SW480 (cell line): ENCODE measurements around the gene CCM2.
"Not testable (repeated sequence)": the region's sequence is repeated elsewhere in the genome, so short reads cannot be mapped to it uniquely, and the experiment has no call there.

Source experiments
- DNase-seq: peaks from one replicate; pipeline ENCODE4 v3.0.0-alpha.2; 2016; ENCODE audit warnings: low spot score

The CCM2 gene

GRCh38 chr7:45034710-45035109, 34.7 kb downstream of the CCM2 start:
- not testable (repeated sequence) for DNase-seq

GRCh38 chr7:45035371-45035770, 35.4 kb downstream of the CCM2 start:
- DNase-seq = no peak

GRCh38 chr7:45035893-45036292, 35.9 kb downstream of the CCM2 start:
- DNase-seq = no peak

GRCh38 chr7:45036317-45036716, 36.3 kb downstream of the CCM2 start:
- DNase-seq = no peak

GRCh38 chr7:45036796-45037195, 36.8 kb downstream of the CCM2 start:
- no peak for DNase-seq

- no peak for DNase-seq
These were observed 37.9 kb downstream of the CCM2 start for GRCh38 chr7:45037876-45038275.

- no peak for DNase-seq
These were observed 39.1 kb downstream of the CCM2 start for GRCh38 chr7:45039106-45039505.

GRCh38 chr7:45044338-45044737, 44.3 kb downstream of the CCM2 start:
- no peak for DNase-seq

- DNase-seq = peak; percentile 36
These were observed 48.7 kb downstream of the CCM2 start for GRCh38 chr7:45048748-45049147.

- no peak for DNase-seq
These were observed 50.2 kb downstream of the CCM2 start for GRCh38 chr7:45050198-45050597.

GRCh38 chr7:45052011-45052410, 52.0 kb downstream of the CCM2 start:
- no peak for DNase-seq

- no peak for DNase-seq
These were observed 53.4 kb downstream of the CCM2 start for GRCh38 chr7:45053401-45053800.

GRCh38 chr7:45053941-45054340, 53.9 kb downstream of the CCM2 start:
- no peak for DNase-seq

GRCh38 chr7:45054442-45054841, 54.4 kb downstream of the CCM2 start:
- no peak for DNase-seq

GRCh38 chr7:45055016-45055415, 55.0 kb downstream of the CCM2 start:
- DNase-seq = no peak

- no peak for DNase-seq
These were observed 55.7 kb downstream of the CCM2 start for GRCh38 chr7:45055594-45056219.

GRCh38 chr7:45057878-45058277, 57.9 kb downstream of the CCM2 start:
- DNase-seq = no peak

- DNase-seq = no peak
These were observed 60.3 kb downstream of the CCM2 start for GRCh38 chr7:45060295-45060694.

GRCh38 chr7:45061352-45061751, 61.4 kb downstream of the CCM2 start:
- DNase-seq = no peak

- DNase-seq = no peak
These were observed 61.9 kb downstream of the CCM2 start for GRCh38 chr7:45061806-45062425.

GRCh38 chr7:45064047-45064725, 64.2 kb downstream of the CCM2 start:
- no peak for DNase-seq

- no peak for DNase-seq
These were observed 65.3 kb downstream of the CCM2 start for GRCh38 chr7:45065031-45065995.
